ENCODE results near the gene PTHLH.

PTHLH gene

GRCh38 chr12:27973487-27973890 is 956 bp upstream of the PTHLH start:
- no peak for DNase-seq

- DNase-seq: no peak
Observed at GRCh38 chr12:27971606-27972005, 927 bp downstream of the PTHLH start.

- no peak for DNase-seq
Observed at GRCh38 chr12:27971121-27971489, 1.4 kb downstream of the PTHLH start.

- DNase-seq: peak; percentile 33
Observed at GRCh38 chr12:27970401-27971120, 2.0 kb downstream of the PTHLH start.

GRCh38 chr12:27969624-27970400 is 2.7 kb downstream of the PTHLH start:
- DNase-seq: peak; percentile 33

GRCh38 chr12:27968972-27969623 is 3.4 kb downstream of the PTHLH start:
- no peak for DNase-seq

- peak; percentile 63 for DNase-seq
Observed at GRCh38 chr12:27967551-27968054, 4.9 kb downstream of the PTHLH start.

GRCh38 chr12:27966870-27967269 is 5.7 kb downstream of the PTHLH start:
- peak; percentile 92 for DNase-seq

GRCh38 chr12:27965966-27966365 is 6.6 kb downstream of the PTHLH start:
- DNase-seq: peak; percentile 61

- peak; percentile 59 for DNase-seq
Observed at GRCh38 chr12:27965411-27965810, 7.1 kb downstream of the PTHLH start.

GRCh38 chr12:27964123-27964522 is 8.4 kb downstream of the PTHLH start:
- no peak for DNase-seq

- DNase-seq: no peak
Observed at GRCh38 chr12:27960821-27961220, 11.7 kb downstream of the PTHLH start.

- no peak for DNase-seq
Observed at GRCh38 chr12:27958675-27959074, 13.9 kb downstream of the PTHLH start.

GRCh38 chr12:27957366-27957765 is 15.2 kb downstream of the PTHLH start:
- DNase-seq: no peak

- no peak for DNase-seq
Observed at GRCh38 chr12:27953817-27954216, 18.7 kb downstream of the PTHLH start.

GRCh38 chr12:27953348-27953747 is 19.2 kb downstream of the PTHLH start:
- DNase-seq: no peak

- DNase-seq: no peak
Observed at GRCh38 chr12:27952510-27952909, 20.0 kb downstream of the PTHLH start.

- DNase-seq: no peak
Observed at GRCh38 chr12:27951898-27952297, 20.6 kb downstream of the PTHLH start.

GRCh38 chr12:27946421-27946820 is 26.1 kb downstream of the PTHLH start:
- DNase-seq: peak; percentile 45

- DNase-seq: peak; percentile 74
Observed at GRCh38 chr12:27940756-27941402, 31.7 kb downstream of the PTHLH start.

GRCh38 chr12:27940245-27940644 is 32.3 kb downstream of the PTHLH start:
- no peak for DNase-seq

- no peak for DNase-seq
Observed at GRCh38 chr12:27937768-27938167, 34.8 kb downstream of the PTHLH start.

- DNase-seq: no peak
Observed at GRCh38 chr12:27936196-27936595, 36.3 kb downstream of the PTHLH start.

All from fibroblast of skin of scalp (primary cell).